Brain microvascular endothelial cell (primary cell): ENCODE measurements around the gene HDHD2.

ENCODE experiments used
- DNase-seq: peaks from one replicate; pipeline ENCODE4 v3.0.0-alpha.2; 2020
- H3K27ac ChIP-seq: fragments of 250-450 bp; sonication (Bioruptor Pico); 2 replicates; pipeline ENCODE4 v1.5.1; 2020; ENCODE audit warnings: mild to moderate bottlenecking, moderate library complexity
- H3K27me3 ChIP-seq: fragments of 250-450 bp; sonication (Bioruptor Pico); replicated peaks from 2 replicates; pipeline ENCODE4 v1.5.1; 2020; ENCODE audit warnings: mild to moderate bottlenecking
- H3K36me3 ChIP-seq: fragments of 250-450 bp; sonication (Bioruptor Pico); replicated peaks from 2 replicates; pipeline ENCODE4 v1.5.1; 2020; ENCODE audit warnings: mild to moderate bottlenecking
- H3K4me3 ChIP-seq: 2 replicates; pipeline ENCODE4 v1.5.1; 2011; ENCODE audit warnings: low read depth, mild to moderate bottlenecking, control low read depth, low read length, moderate library complexity
- in situ Hi-C: cut with HindIII; loops from 2 replicates; pipeline ENCODE4 v1.10.0; 2017; ENCODE audit warnings: low sequenced_read_pairs, low pct_ligation_motif_present
- TF ChIP-seq, protein P1 (sequence below): IDR thresholded peaks from 2 replicates; pipeline ENCODE4 v1.5.1; 2011; ENCODE audit warnings: low read depth, mild to moderate bottlenecking, moderate library complexity, low read length, control low read depth, inconsistent platforms; ENCODE audit errors: missing control alignments

HDHD2 gene

GRCh38 chr18:47151439-47151838 lies 1.1 kb upstream of the HDHD2 start:
- Histone ChIP-seq H3K36me3 (no peaks in the 10 kb centered on the region), H3K4me3 (peak overlapping the region; percentile 71), H3K27ac (no peak overlapping the region), H3K27me3 (no peaks in the 10 kb centered on the region)
- TF ChIP-seq, protein P1, sequence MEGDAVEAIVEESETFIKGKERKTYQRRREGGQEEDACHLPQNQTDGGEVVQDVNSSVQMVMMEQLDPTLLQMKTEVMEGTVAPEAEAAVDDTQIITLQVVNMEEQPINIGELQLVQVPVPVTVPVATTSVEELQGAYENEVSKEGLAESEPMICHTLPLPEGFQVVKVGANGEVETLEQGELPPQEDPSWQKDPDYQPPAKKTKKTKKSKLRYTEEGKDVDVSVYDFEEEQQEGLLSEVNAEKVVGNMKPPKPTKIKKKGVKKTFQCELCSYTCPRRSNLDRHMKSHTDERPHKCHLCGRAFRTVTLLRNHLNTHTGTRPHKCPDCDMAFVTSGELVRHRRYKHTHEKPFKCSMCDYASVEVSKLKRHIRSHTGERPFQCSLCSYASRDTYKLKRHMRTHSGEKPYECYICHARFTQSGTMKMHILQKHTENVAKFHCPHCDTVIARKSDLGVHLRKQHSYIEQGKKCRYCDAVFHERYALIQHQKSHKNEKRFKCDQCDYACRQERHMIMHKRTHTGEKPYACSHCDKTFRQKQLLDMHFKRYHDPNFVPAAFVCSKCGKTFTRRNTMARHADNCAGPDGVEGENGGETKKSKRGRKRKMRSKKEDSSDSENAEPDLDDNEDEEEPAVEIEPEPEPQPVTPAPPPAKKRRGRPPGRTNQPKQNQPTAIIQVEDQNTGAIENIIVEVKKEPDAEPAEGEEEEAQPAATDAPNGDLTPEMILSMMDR: no peak
- in situ Hi-C loops: no loop called here
- DNase-seq: no peak

GRCh38 chr18:47150824-47151366 lies 595 bp upstream of the HDHD2 start:
- H3K36me3 ChIP-seq: no peaks in the 10 kb centered on the region
- TF ChIP-seq, protein P1: no peak
- H3K4me3 ChIP-seq: peak overlapping the region; percentile 71
- peak; percentile 5 for DNase-seq
- H3K27me3 ChIP-seq: no peaks in the 10 kb centered on the region
- in situ Hi-C loops: no loop called here
- peak overlapping the region; percentile 82 for H3K27ac ChIP-seq

DNA sequence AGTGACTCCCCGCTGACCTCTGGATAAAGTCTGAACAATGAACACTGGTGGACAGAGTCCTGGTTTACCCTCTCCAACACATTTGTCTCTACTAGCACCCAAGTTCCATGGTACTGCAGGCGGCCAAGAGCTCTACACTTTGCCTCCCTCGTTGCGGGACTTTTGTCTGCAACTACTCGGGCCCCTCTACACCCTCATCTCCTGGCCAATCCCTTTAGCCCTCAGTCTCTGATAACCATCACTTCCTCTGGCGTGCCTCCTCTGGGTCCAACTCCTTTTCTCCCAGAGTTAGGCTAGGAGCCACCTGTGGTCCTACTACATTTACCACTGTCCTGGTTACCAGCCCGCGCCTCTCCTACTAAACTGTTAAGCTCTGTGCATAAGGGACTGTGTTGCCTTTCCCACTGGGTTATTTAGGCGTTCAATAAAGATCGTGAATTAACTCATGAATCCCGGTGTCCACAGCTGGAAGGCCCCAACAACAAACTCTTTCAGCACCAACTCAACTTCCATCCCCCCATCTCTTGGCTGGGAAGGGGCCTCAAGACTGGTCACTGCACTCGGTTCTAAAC lies 757 bp downstream of the HDHD2 start:
- Histone ChIP-seq H3K36me3 (no peaks in the 10 kb centered on the region), H3K4me3 (peak overlapping the region; percentile 71), H3K27me3 (no peaks in the 10 kb centered on the region), H3K27ac (peak overlapping the region; percentile 82)
- TF ChIP-seq, protein P1: no peak
- in situ Hi-C loops: no loop called here
- DNase-seq: peak; percentile 1

DNA sequence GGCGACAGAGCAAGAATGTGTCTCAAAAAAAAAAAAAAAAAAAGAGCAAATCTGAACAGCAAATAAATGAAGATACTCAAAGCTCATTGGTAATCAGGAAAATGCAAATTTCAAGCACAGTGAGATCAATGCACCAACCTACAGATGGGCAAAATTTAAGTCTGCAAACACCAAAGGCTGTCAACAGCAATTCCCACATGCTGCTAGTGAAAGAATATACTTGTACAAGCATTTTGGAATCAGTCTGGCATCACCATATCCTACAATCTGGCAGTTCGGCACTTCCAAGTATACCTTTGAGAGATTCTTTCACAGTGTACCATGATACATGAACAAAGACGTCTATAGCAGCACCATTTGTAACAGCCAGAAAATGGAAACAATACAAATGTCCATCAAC lies 4.1 kb downstream of the HDHD2 start:
- Histone ChIP-seq H3K36me3 (no peaks in the 10 kb centered on the region), H3K4me3 (no peak overlapping the region), H3K27ac (no peak overlapping the region), H3K27me3 (no peaks in the 10 kb centered on the region)
- in situ Hi-C loops: no loop called here
- no peak for DNase-seq
- TF ChIP-seq, protein P1: no peak

DNA sequence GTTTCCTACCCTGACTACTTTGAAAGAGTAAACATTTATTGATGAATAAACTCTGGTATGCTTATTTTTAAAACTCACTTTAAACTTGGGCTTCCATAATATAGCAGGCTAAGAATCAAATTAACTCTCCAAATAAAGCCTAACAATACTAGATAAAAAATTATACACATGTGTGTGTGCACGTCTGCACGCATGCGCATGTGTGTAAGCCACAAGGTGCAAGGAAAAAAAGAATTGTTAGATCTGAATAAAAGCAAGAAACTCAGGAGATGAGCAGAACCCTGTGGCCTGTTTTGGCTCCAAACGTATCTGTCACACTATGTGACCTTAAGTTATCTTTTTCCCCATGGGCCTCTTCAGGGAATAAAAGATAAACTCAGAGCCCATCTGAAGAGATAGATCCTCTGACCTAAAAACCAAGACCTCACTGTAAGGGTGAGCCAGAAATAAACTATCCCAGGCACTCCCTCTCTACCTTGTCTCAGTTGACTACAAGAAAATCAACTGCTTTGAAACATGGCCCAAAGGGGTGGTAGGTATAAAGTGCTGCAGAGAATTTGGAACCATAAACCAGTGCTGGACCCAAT lies 6.3 kb downstream of the HDHD2 start:
- Histone ChIP-seq H3K27ac (no peak overlapping the region), H3K36me3 (no peaks in the 10 kb centered on the region), H3K27me3 (no peaks in the 10 kb centered on the region), H3K4me3 (no peak overlapping the region)
- TF ChIP-seq, protein P1: no peak
- in situ Hi-C loops: no loop called here
- no peak for DNase-seq
